SK-N-SH treated with all-trans-retinoic acid at 6 μM for 48 hours (cell line): ENCODE measurements around the gene CETN3.

Experiments used
- ATAC-seq: fragments of 200-7000 bp; cut with Tn5 transposase; 3 replicates; pipeline ENCODE4 v1.9.1; 2020; ENCODE audit warnings: mild to moderate bottlenecking, moderate library complexity
- CREB5 ChIP-seq: fragments of 250-450 bp; sonication (Bioruptor Pico); IDR thresholded peaks from 2 replicates; pipeline ENCODE4 v1.5.1; 2020; ENCODE audit warnings: low read depth, mild to moderate bottlenecking, moderate library complexity
- CSDC2 ChIP-seq: fragments of 250-450 bp; sonication (Bioruptor Pico); IDR thresholded peaks from 2 replicates; pipeline ENCODE4 v1.5.0; 2020; ENCODE audit warnings: mild to moderate bottlenecking, moderate library complexity
- CSRNP3 ChIP-seq: fragments of 250-450 bp; sonication (Bioruptor Pico); IDR thresholded peaks from 2 replicates; pipeline ENCODE4 v1.5.1; 2021; ENCODE audit warnings: mild to moderate bottlenecking, moderate library complexity
- ESRRG ChIP-seq: fragments of 250-450 bp; sonication (Bioruptor Pico); IDR thresholded peaks from 2 replicates; pipeline ENCODE4 v1.6.1; 2021; ENCODE audit warnings: mild to moderate bottlenecking
- OSR1 ChIP-seq: fragments of 250-450 bp; sonication (Bioruptor Pico); IDR thresholded peaks from 2 replicates; pipeline ENCODE4 v1.8.0; 2022; ENCODE audit warnings: moderate library complexity, mild to moderate bottlenecking, inconsistent platforms
- PATZ1 ChIP-seq: fragments of 250-450 bp; sonication (Bioruptor Pico); IDR thresholded peaks from 2 replicates; pipeline ENCODE4 v1.8.0; 2020; ENCODE audit warnings: mild to moderate bottlenecking, moderate library complexity, borderline replicate concordance
- POU6F1 ChIP-seq: fragments of 250-450 bp; sonication (Bioruptor Pico); IDR thresholded peaks from 2 replicates; pipeline ENCODE4 v1.8.0; 2021; ENCODE audit warnings: low read depth, mild to moderate bottlenecking, moderate library complexity, borderline replicate concordance
- RARB ChIP-seq: fragments of 250-450 bp; sonication (Bioruptor Pico); IDR thresholded peaks from 2 replicates; pipeline ENCODE4 v1.8.0; 2021; ENCODE audit warnings: mild to moderate bottlenecking, moderate library complexity
- SNAI2 ChIP-seq: fragments of 250-450 bp; sonication (Bioruptor Pico); IDR thresholded peaks from 2 replicates; pipeline ENCODE4 v1.5.0; 2020; ENCODE audit warnings: mild to moderate bottlenecking, moderate library complexity
- TCF4 ChIP-seq: fragments of 250-450 bp; sonication (Bioruptor Pico); IDR thresholded peaks from 2 replicates; pipeline ENCODE4 v1.8.0; 2021; ENCODE audit warnings: mild to moderate bottlenecking, moderate library complexity, borderline replicate concordance
- TOX ChIP-seq: fragments of 250-450 bp; sonication (Bioruptor Pico); IDR thresholded peaks from 2 replicates; pipeline ENCODE4 v1.8.0; 2021; ENCODE audit warnings: mild to moderate bottlenecking, moderate library complexity, borderline replicate concordance
- TSHZ2 ChIP-seq: fragments of 250-450 bp; sonication (Bioruptor Pico); IDR thresholded peaks from 2 replicates; pipeline ENCODE4 v1.5.0; 2020; ENCODE audit warnings: mild to moderate bottlenecking, moderate library complexity
- ZFP3 ChIP-seq: fragments of 250-450 bp; sonication (Bioruptor Pico); IDR thresholded peaks from 2 replicates; pipeline ENCODE4 v1.5.0; 2020; ENCODE audit warnings: mild to moderate bottlenecking, moderate library complexity
- ZFP30 ChIP-seq: fragments of 450-650 bp; formaldehyde crosslinking; IDR thresholded peaks from 2 replicates; pipeline ENCODE4 v1.5.0; 2022; ENCODE audit warnings: mild to moderate bottlenecking, moderate library complexity
- ZNF565 ChIP-seq: fragments of 450-650 bp; formaldehyde crosslinking; conservative IDR thresholded peaks from 2 replicates; pipeline ENCODE4 v1.5.0; 2020; ENCODE audit warnings: low read depth, mild to moderate bottlenecking, moderate library complexity
- ZNF70 ChIP-seq: fragments of 450-650 bp; formaldehyde crosslinking; IDR thresholded peaks from 2 replicates; pipeline ENCODE4 v1.5.0; 2020; ENCODE audit warnings: mild to moderate bottlenecking, moderate library complexity
- ZNF8 ChIP-seq: fragments of 450-650 bp; formaldehyde crosslinking; IDR thresholded peaks from 2 replicates; pipeline ENCODE4 v1.5.0; 2020; ENCODE audit warnings: mild to moderate bottlenecking, moderate library complexity

CETN3 gene

GRCh38 chr5:90355635-90356034 is 53.9 kb downstream of the CETN3 start:
- ATAC-seq, result no peak
- no peak for TF ChIP-seq OSR1 (CRISPR knock-in tag)
- TF ChIP-seq TCF4 (CRISPR knock-in tag), result no peak
- no peak for TF ChIP-seq PATZ1 (CRISPR knock-in tag)
- TF ChIP-seq TOX (CRISPR knock-in tag), result no peak
- no peak for TF ChIP-seq ZFP30 (CRISPR knock-in tag)
- TF ChIP-seq RARB (CRISPR knock-in tag), result no peak
- no peak for TF ChIP-seq CSDC2 (CRISPR knock-in tag)
- TF ChIP-seq TSHZ2 (CRISPR knock-in tag), result no peak
- TF ChIP-seq SNAI2 (CRISPR knock-in tag), result no peak
- TF ChIP-seq CSRNP3 (CRISPR knock-in tag), result no peak
- TF ChIP-seq POU6F1 (CRISPR knock-in tag), result no peak
- TF ChIP-seq, all 23 proteins: peak for 0

GRCh38 chr5:90353254-90353653 is 56.3 kb downstream of the CETN3 start:
- TF ChIP-seq ZNF70 (CRISPR knock-in tag) (no peak), TOX (CRISPR knock-in tag) (no peak), ZNF565 (CRISPR knock-in tag) (no peak), ZFP3 (CRISPR knock-in tag) (no peak), TCF4 (CRISPR knock-in tag) (no peak), ZNF8 (CRISPR knock-in tag) (no peak)
- no peak for ATAC-seq

GRCh38 chr5:90351101-90351500 is 58.5 kb downstream of the CETN3 start:
- ATAC-seq, result no peak
- TF ChIP-seq ZNF565 (CRISPR knock-in tag) (no peak), ZFP3 (CRISPR knock-in tag) (no peak), ESRRG (CRISPR knock-in tag) (no peak), CREB5 (CRISPR knock-in tag) (no peak), SNAI2 (CRISPR knock-in tag) (no peak), RARB (CRISPR knock-in tag) (no peak), CSRNP3 (CRISPR knock-in tag) (no peak), ZNF70 (CRISPR knock-in tag) (no peak), TOX (CRISPR knock-in tag) (no peak)
